HEK293 (cell line): ENCODE measurements around the gene ABHD15.

ENCODE experiments used
- CTCF ChIA-PET: fragments of 350-600 bp; formaldehyde crosslinking; extraction: SDS; loops from one replicate; lab custom pipeline; 2021; ENCODE audit warnings: antibody characterized with exemption; lab: Yijun Ruan, JAX
- POLR2A ChIA-PET: fragments of 300-600 bp; formaldehyde crosslinking; extraction: SDS; loops from one replicate; lab custom pipeline; 2020; ENCODE audit warnings: antibody characterized with exemption, inconsistent platforms; lab: Yijun Ruan, JAX
- H3K27ac ChIP-seq: fragments of 200-500 bp; sonication (Bioruptor generic); 2 replicates; pipeline ENCODE4 v1.5.1; 2014; ENCODE audit warnings: low read depth, low read length, control low read depth, inconsistent platforms; ENCODE audit errors: extremely low read depth
- H3K36me3 ChIP-seq, 2 experiments: fragments of 200-500 bp in 1 of 2; sonication (Bioruptor generic) in 1 of 2; 1 replicate in 1 of 2; 2 replicates in 1 of 2; pipeline ENCODE4 v1.5.1; 2014 to 2017; ENCODE audit warnings: inconsistent platforms in 2 of 2, low read length in 2 of 2; ENCODE audit not compliant: control insufficient read depth in 2 of 2, insufficient read depth in 1 of 2
- H3K4me1 ChIP-seq: fragments of 200-500 bp; sonication (Bioruptor generic); 2 replicates; pipeline ENCODE4 v1.5.1; 2014; ENCODE audit warnings: mild to moderate bottlenecking, low read length, inconsistent platforms; ENCODE audit not compliant: control insufficient read depth, insufficient read depth
- H3K4me3 ChIP-seq: 2 replicates; pipeline ENCODE4 v1.5.1; 2011; ENCODE audit warnings: low read depth, mild to moderate bottlenecking, control low read depth, low read length, moderate library complexity
- H3K9me3 ChIP-seq: fragments of 200-500 bp; sonication (Bioruptor generic); 2 replicates; pipeline ENCODE4 v1.5.1; 2014; ENCODE audit warnings: low read depth, low read length, inconsistent platforms; ENCODE audit not compliant: control insufficient read depth, insufficient read depth
- BCL6B ChIP-seq: fragments of 450-650 bp; formaldehyde crosslinking; IDR thresholded peaks from 2 replicates; pipeline ENCODE4 v1.5.1; 2017; ENCODE audit warnings: missing biosample characterization, missing genetic modification characterization
- KLF17 ChIP-seq: fragments of 450-650 bp; formaldehyde crosslinking; IDR thresholded peaks from 2 replicates; pipeline ENCODE4 v1.5.1; 2016; ENCODE audit warnings: missing biosample characterization, missing genetic modification characterization
- KLF9 ChIP-seq: fragments of 450-650 bp; formaldehyde crosslinking; IDR thresholded peaks from 2 replicates; pipeline ENCODE4 v1.5.1; 2016; ENCODE audit warnings: missing biosample characterization, missing genetic modification characterization, low read depth
- MZF1 ChIP-seq: fragments of 450-650 bp; formaldehyde crosslinking; IDR thresholded peaks from 2 replicates; pipeline ENCODE4 v1.5.1; 2017; ENCODE audit warnings: missing biosample characterization, missing genetic modification characterization, borderline replicate concordance
- SCRT1 ChIP-seq: fragments of 450-650 bp; formaldehyde crosslinking; IDR thresholded peaks from 2 replicates; pipeline ENCODE4 v1.5.1; 2016; ENCODE audit warnings: missing biosample characterization, missing genetic modification characterization, borderline replicate concordance
- SCRT2 ChIP-seq: fragments of 450-650 bp; formaldehyde crosslinking; IDR thresholded peaks from 2 replicates; pipeline ENCODE4 v1.5.1; 2016; ENCODE audit warnings: missing biosample characterization, missing genetic modification characterization
- ZBTB26 ChIP-seq: fragments of 450-650 bp; formaldehyde crosslinking; optimal IDR thresholded peaks from 2 replicates; pipeline ENCODE3; 2016; ENCODE audit warnings: missing biosample characterization, mild to moderate bottlenecking, missing genetic modification characterization
- ZNF19 ChIP-seq: fragments of 450-650 bp; formaldehyde crosslinking; IDR thresholded peaks from 2 replicates; pipeline ENCODE4; 2016; ENCODE audit warnings: missing biosample characterization, missing genetic modification characterization, low read depth
- ZNF473 ChIP-seq: fragments of 450-650 bp; formaldehyde crosslinking; IDR thresholded peaks from 2 replicates; pipeline ENCODE4 v1.5.1; 2017; ENCODE audit warnings: missing biosample characterization, missing genetic modification characterization
- ZNF501 ChIP-seq: fragments of 450-650 bp; formaldehyde crosslinking; IDR thresholded peaks from 2 replicates; pipeline ENCODE4 v1.5.1; 2016; ENCODE audit warnings: missing biosample characterization, missing genetic modification characterization
- ZNF530 ChIP-seq: fragments of 450-650 bp; formaldehyde crosslinking; IDR thresholded peaks from 2 replicates; pipeline ENCODE4 v1.5.1; 2016; ENCODE audit warnings: low read depth, missing biosample characterization, missing genetic modification characterization
- ZNF580 ChIP-seq: fragments of 450-650 bp; formaldehyde crosslinking; IDR thresholded peaks from 2 replicates; pipeline ENCODE4 v1.5.1; 2016; ENCODE audit warnings: missing biosample characterization, missing genetic modification characterization
- ZNF654 ChIP-seq: fragments of 450-650 bp; formaldehyde crosslinking; IDR thresholded peaks from 2 replicates; pipeline ENCODE4 v1.5.1; 2016; ENCODE audit warnings: low read depth, missing biosample characterization, missing genetic modification characterization
- ZNF677 ChIP-seq: fragments of 450-650 bp; IDR thresholded peaks from 2 replicates; pipeline ENCODE4 v1.5.0; 2018; ENCODE audit warnings: missing biosample characterization, mild to moderate bottlenecking, missing genetic modification characterization, moderate library complexity
- ZNF791 ChIP-seq: fragments of 450-650 bp; formaldehyde crosslinking; IDR thresholded peaks from 2 replicates; pipeline ENCODE4 v1.5.1; 2016; ENCODE audit warnings: missing biosample characterization, missing genetic modification characterization
- ZSCAN23 ChIP-seq: fragments of 450-650 bp; formaldehyde crosslinking; IDR thresholded peaks from 2 replicates; pipeline ENCODE4 v1.5.1; 2016; ENCODE audit warnings: missing biosample characterization, missing genetic modification characterization
- TF ChIP-seq, protein P1 (sequence below): fragments of 450-650 bp; formaldehyde crosslinking; IDR thresholded peaks from 2 replicates; pipeline ENCODE4 v1.5.1; 2017; ENCODE audit warnings: missing biosample characterization, missing genetic modification characterization
- TF ChIP-seq, protein P2 (sequence below): fragments of 450-650 bp; formaldehyde crosslinking; IDR thresholded peaks from 2 replicates; pipeline ENCODE4 v1.5.1; 2016; ENCODE audit warnings: missing biosample characterization, missing genetic modification characterization
- TF ChIP-seq, protein P3 (sequence below): fragments of 450-650 bp; formaldehyde crosslinking; IDR thresholded peaks from 2 replicates; pipeline ENCODE4 v1.5.1; 2016; ENCODE audit warnings: missing biosample characterization, missing genetic modification characterization
- TF ChIP-seq, protein P4 (sequence below): fragments of 450-650 bp; formaldehyde crosslinking; IDR thresholded peaks from 2 replicates; pipeline ENCODE4 v1.5.1; 2016; ENCODE audit warnings: missing biosample characterization, missing genetic modification characterization, low read depth
- TF ChIP-seq, protein P5 (sequence below): fragments of 450-650 bp; formaldehyde crosslinking; IDR thresholded peaks from 2 replicates; pipeline ENCODE4 v1.5.1; 2017; ENCODE audit warnings: missing biosample characterization, missing genetic modification characterization

Gene ABHD15

DNA sequence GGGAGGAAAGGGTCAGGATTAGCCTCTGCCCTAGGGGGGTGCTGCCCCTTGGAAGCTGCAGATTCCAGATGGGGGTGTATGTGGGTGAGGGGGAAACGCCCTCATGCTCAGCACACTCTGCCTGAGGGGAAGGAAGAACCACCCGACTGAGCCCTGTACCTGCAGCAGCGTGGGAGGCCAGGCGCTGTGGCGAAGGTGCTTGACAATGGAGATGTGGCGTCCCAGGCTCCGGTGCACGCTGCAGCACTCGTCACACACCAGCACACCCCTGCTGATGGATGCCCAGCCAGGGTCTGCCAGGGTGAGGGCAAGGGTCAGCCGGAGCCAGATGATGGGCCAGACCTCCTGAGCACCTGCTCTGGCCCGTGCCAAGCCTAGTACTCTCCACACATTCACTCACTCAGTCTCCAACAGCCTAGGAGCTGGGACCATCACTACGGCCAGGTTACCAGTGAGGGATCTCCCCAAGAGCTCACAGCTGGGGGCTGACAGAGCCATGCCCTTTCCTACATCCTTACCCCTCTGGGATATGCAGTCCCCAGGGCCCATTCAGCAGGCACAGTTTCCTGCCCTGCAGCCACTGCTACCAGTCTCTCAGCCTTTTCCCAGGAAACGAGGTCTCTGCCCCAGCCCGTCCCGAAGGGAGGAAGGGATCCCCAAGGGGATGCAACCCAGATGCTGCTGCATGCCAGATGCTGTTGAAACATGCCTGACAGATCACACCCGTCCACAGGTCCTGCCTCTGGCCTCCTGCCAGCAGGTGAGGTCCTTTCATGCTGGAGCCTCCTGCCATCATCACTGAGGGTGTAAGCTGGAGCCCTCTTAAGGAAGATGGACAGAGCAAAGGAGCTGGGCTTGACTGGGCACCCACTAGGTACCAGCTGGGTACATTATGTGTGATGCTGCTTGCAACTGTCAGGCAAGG lies 16.7 kb upstream of the ABHD15 start:
- H3K4me1 ChIP-seq = peaks cover 7% of the 10 kb centered on the region; the same call in 1 of the 2 replicates
- TF ChIP-seq ZNF791 (tag by site-specific recombination) = no peak
- TF ChIP-seq ZNF473 = no peak
- TF ChIP-seq ZNF530 (tag by site-specific recombination) = no peak
- TF ChIP-seq, protein P1, sequence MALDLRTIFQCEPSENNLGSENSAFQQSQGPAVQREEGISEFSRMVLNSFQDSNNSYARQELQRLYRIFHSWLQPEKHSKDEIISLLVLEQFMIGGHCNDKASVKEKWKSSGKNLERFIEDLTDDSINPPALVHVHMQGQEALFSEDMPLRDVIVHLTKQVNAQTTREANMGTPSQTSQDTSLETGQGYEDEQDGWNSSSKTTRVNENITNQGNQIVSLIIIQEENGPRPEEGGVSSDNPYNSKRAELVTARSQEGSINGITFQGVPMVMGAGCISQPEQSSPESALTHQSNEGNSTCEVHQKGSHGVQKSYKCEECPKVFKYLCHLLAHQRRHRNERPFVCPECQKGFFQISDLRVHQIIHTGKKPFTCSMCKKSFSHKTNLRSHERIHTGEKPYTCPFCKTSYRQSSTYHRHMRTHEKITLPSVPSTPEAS (tag by site-specific recombination) = no peak
- TF ChIP-seq KLF9 (tag by site-specific recombination) = no peak
- no peak for TF ChIP-seq ZNF654 (tag by site-specific recombination)
- no peak for TF ChIP-seq MZF1 (tag by site-specific recombination)
- no peak for TF ChIP-seq KLF17
- TF ChIP-seq, protein P2, sequence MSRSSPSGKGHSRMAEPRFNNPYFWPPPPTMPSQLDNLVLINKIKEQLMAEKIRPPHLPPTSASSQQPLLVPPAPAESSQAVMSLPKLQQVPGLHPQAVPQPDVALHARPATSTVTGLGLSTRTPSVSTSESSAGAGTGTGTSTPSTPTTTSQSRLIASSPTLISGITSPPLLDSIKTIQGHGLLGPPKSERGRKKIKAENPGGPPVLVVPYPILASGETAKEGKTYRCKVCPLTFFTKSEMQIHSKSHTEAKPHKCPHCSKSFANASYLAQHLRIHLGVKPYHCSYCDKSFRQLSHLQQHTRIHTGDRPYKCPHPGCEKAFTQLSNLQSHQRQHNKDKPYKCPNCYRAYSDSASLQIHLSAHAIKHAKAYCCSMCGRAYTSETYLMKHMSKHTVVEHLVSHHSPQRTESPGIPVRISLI = no peak
- no peak for TF ChIP-seq ZNF19
- no peak for TF ChIP-seq ZNF580 (tag by site-specific recombination)
- TF ChIP-seq ZBTB26 = no peak
- TF ChIP-seq SCRT2 (tag by site-specific recombination) = no peak
- TF ChIP-seq, protein P3, sequence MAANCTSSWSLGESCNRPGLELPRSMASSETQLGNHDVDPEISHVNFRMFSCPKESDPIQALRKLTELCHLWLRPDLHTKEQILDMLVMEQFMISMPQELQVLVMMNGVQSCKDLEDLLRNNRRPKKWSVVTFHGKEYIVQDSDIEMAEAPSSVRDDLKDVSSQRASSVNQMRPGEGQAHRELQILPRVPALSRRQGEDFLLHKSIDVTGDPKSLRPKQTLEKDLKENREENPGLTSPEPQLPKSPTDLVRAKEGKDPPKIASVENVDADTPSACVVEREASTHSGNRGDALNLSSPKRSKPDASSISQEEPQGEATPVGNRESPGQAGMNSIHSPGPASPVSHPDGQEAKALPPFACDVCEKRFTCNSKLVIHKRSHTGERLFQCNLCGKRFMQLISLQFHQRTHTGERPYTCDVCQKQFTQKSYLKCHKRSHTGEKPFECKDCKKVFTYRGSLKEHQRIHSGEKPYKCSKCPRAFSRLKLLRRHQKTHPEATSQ (tag by site-specific recombination) = no peak
- TF ChIP-seq BCL6B (tag by site-specific recombination) = no peak
- POLR2A ChIA-PET = no interaction called here
- CTCF ChIA-PET = interaction anchor here (0.5 to 5.9 kb wide), 3 partner anchors 9 to 347 kb away, joined by 3 to 74 read pairs (median 5); partner anchors contain the start of gene ANKRD13B
- H3K4me3 ChIP-seq = no peak overlapping the region
- peaks cover 11 to 67% of the 10 kb centered on the region in 2 experiments; a peak in 2 of 3 replicates for H3K36me3 ChIP-seq
- H3K27ac ChIP-seq = no peak overlapping the region
- no peaks in the 10 kb centered on the region for H3K9me3 ChIP-seq

DNA sequence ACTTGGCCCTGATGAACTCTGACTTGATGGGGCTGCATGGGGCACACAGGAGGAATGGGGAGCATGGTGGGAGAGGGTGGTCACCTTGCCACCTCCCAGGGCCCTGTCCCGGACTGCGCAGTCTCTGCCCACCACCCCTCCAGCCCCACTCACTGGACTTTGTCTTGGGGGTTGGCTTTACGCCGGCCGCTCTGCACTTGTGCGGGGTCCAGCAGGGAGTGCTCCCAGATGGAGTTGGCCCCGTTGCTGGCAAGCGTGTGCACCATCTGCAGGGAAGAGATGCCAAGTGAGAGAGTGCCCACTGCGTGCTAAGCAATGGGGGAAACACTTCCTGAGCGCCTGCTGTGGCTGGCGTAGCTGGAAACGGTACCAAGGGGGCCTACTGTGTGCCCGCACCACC lies 15.9 kb upstream of the ABHD15 start:
- H3K36me3 ChIP-seq = peaks cover 11 to 75% of the 10 kb centered on the region in 2 experiments; a peak in 2 of 3 replicates
- POLR2A ChIA-PET = no interaction called here
- CTCF ChIA-PET = interaction anchor here (0.7 to 5.9 kb wide), 3 partner anchors 9 to 348 kb away, joined by 3 to 74 read pairs (median 4); partner anchors contain the start of gene ANKRD13B
- TF ChIP-seq, protein P4, sequence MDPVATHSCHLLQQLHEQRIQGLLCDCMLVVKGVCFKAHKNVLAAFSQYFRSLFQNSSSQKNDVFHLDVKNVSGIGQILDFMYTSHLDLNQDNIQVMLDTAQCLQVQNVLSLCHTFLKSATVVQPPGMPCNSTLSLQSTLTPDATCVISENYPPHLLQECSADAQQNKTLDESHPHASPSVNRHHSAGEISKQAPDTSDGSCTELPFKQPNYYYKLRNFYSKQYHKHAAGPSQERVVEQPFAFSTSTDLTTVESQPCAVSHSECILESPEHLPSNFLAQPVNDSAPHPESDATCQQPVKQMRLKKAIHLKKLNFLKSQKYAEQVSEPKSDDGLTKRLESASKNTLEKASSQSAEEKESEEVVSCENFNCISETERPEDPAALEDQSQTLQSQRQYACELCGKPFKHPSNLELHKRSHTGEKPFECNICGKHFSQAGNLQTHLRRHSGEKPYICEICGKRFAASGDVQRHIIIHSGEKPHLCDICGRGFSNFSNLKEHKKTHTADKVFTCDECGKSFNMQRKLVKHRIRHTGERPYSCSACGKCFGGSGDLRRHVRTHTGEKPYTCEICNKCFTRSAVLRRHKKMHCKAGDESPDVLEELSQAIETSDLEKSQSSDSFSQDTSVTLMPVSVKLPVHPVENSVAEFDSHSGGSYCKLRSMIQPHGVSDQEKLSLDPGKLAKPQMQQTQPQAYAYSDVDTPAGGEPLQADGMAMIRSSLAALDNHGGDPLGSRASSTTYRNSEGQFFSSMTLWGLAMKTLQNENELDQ (tag by site-specific recombination) = no peak
- no peak for TF ChIP-seq ZSCAN23 (tag by site-specific recombination)
- TF ChIP-seq, protein P5, sequence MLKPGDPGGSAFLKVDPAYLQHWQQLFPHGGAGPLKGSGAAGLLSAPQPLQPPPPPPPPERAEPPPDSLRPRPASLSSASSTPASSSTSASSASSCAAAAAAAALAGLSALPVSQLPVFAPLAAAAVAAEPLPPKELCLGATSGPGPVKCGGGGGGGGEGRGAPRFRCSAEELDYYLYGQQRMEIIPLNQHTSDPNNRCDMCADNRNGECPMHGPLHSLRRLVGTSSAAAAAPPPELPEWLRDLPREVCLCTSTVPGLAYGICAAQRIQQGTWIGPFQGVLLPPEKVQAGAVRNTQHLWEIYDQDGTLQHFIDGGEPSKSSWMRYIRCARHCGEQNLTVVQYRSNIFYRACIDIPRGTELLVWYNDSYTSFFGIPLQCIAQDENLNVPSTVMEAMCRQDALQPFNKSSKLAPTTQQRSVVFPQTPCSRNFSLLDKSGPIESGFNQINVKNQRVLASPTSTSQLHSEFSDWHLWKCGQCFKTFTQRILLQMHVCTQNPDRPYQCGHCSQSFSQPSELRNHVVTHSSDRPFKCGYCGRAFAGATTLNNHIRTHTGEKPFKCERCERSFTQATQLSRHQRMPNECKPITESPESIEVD = no peak
- TF ChIP-seq SCRT1 (tag by site-specific recombination) = no peak
- TF ChIP-seq ZNF677 (tag by site-specific recombination) = no peak
- TF ChIP-seq ZNF501 (tag by site-specific recombination) = no peak

More for the DNA sequence above, 15.9 kb upstream of the ABHD15 start:
- no peak overlapping the region for H3K4me3 ChIP-seq
- no peaks in the 10 kb centered on the region for H3K9me3 ChIP-seq
- no peak overlapping the region for H3K27ac ChIP-seq
- H3K4me1 ChIP-seq = 0 out of 2 replicates have a peak, but pooled peaks cover 2% of the 10 kb centered on the region
